ENCODE results near the gene EPS8.

EPS8 gene

DNA sequence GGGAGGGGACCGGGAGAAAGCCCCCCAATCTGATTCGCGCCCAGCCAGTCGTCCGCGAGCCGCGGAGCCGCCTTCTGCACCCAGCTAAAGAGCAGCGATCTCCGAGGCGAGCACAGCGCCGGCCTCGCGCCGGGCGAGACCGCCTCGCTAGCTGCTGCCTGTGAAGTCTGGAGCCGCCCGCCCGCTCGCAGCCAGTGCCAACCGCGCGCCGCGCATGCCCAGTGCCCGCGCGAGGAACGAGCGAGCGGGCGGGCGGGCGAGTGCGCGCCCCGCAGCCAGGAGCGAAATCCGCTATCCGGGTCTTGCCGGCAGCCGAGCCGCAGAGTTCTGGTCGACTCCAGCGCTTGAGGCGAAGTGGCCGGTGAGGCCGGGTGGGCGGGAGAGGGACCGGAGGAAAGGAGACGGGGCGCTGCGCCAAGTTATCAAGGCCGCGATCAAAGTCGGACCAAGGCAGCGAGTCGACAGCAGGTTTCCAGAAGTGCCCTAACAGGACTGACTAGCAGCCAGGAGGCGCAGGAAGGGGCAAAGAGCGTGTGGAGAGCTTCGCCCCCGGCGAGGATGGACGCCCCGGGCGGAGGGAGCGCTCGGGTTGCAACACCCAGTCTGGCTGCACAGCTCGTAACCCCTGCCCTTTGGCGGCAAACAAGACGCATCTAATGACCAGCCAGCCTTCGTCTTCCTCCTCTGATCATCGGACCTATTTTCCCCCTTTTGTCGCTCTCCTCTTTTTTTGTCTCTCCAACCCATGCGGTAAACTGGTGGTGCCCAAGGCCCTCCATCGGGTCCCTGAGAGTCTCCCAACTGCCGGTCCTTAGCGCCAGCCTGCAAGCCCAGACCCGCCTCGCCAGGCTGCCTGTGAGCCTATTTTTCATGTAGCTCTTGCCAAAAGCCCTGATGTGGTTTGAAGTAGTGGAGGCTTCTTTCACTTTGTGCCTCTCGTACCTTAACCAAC is at the start of gene EPS8:
TSS of gene EPS8 (minus strand) at position 169 of the 952 bp plus-strand sequence. CDS start 106,437 bp downstream, outside the sequence.
- TF ChIP-seq, protein P1, sequence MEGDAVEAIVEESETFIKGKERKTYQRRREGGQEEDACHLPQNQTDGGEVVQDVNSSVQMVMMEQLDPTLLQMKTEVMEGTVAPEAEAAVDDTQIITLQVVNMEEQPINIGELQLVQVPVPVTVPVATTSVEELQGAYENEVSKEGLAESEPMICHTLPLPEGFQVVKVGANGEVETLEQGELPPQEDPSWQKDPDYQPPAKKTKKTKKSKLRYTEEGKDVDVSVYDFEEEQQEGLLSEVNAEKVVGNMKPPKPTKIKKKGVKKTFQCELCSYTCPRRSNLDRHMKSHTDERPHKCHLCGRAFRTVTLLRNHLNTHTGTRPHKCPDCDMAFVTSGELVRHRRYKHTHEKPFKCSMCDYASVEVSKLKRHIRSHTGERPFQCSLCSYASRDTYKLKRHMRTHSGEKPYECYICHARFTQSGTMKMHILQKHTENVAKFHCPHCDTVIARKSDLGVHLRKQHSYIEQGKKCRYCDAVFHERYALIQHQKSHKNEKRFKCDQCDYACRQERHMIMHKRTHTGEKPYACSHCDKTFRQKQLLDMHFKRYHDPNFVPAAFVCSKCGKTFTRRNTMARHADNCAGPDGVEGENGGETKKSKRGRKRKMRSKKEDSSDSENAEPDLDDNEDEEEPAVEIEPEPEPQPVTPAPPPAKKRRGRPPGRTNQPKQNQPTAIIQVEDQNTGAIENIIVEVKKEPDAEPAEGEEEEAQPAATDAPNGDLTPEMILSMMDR (IDR thresholded peaks at IDR 0.05) = 0 out of 2 replicates have a peak, but pooled peaks have one; percentile 1
- no peak for TF ChIP-seq ZFX (IDR thresholded peaks at IDR 0.05; ENCODE audit: borderline replicate concordance)
- peak within 1 kb of the TSS; percentile 92 for H3K27ac ChIP-seq

DNA sequence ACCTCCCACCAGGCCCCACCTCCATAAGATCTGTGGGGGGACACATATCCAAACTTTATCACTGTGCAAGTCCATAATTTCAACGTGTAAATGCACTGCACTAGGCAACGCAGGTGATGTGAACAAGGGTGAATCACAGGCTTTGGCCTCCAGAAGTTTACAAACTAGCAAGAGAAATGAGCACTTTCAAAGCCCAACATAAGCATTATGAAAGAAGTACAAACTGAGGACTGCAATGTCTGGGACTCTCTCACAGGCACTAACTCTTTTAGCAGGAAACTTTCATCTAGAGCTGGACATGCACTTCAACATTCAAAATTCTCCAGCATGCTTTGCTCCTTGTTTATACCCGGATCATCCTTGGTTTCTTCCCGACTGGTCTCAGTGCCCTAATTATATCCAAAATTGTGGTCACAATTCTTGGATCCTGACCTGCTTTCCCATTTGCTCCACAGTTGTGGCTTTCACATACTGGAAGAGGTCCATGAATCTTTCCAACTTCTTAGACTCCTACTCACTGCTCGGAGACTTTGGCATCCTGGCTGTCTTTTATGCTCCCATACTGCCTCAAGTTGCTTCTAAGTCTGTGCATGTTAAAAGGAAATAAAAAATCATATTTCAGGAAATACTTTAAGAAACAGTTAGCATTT is 48.1 kb upstream of the EPS8 start:
- H3K27ac ChIP-seq = no peak overlapping the region
- TF ChIP-seq, protein P1 (IDR thresholded peaks at IDR 0.05) = no peak
- TF ChIP-seq ZFX (IDR thresholded peaks at IDR 0.05; ENCODE audit: borderline replicate concordance) = no peak

GRCh38 chr12:15834575-15834974 is 45.4 kb upstream of the EPS8 start:
- no peak overlapping the region for H3K27ac ChIP-seq
- no peak for TF ChIP-seq ZFX (IDR thresholded peaks at IDR 0.05; ENCODE audit: borderline replicate concordance)

DNA sequence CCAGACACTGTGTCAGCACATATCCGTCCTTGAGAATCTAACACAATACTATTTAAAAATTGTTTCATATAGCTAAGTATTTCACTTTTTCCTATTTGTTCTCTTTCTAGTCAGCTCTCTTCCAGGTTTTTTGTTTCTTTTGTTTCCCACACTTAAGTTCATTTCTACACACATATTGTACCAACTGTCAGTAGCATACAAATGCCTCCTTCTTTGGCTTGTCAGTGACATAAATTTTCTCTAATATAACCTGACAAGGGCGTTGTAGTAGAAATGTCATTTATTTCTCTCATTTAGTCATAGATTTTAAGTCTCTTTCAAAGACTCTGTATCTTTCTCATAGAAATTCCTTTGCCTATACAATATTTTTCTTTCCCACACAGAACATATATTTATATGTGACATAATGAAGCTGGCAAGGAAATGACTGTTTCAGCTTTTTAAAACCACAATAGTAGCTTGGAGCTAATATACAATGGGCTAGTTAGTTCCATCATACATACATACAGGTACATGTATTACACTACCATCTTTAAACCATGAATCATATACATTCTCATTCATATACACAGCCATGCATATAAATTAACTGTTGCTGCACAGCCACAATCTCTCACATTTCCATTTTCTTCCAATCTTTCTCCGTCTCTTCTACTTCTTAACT is 42.3 kb upstream of the EPS8 start:
- TF ChIP-seq ZFX (IDR thresholded peaks at IDR 0.05; ENCODE audit: borderline replicate concordance) = no peak
- TF ChIP-seq, protein P1 (IDR thresholded peaks at IDR 0.05) = no peak
- H3K27ac ChIP-seq = no peak overlapping the region

DNA sequence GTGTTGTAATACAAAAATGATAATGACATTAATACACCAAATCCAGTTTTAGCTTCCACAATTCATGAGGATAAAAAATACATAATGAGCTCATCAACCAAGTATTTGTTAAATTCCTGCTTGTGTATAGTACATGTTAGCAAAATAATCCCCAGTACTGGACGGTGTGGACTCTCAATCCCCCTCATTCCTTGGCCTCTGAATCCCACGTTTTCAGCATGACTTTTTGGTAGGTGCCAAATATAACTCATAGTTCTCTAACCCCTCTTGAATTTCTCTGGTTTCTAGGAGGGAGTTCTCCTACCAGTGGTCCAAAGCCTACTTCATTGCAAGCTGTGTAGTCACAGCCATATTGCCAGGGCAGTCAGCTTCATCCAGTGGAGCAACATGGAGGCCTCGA is 41.4 kb upstream of the EPS8 start:
- no peak overlapping the region for H3K27ac ChIP-seq
- TF ChIP-seq, protein P1 (IDR thresholded peaks at IDR 0.05) = no peak
- no peak for TF ChIP-seq ZFX (IDR thresholded peaks at IDR 0.05; ENCODE audit: borderline replicate concordance)

DNA sequence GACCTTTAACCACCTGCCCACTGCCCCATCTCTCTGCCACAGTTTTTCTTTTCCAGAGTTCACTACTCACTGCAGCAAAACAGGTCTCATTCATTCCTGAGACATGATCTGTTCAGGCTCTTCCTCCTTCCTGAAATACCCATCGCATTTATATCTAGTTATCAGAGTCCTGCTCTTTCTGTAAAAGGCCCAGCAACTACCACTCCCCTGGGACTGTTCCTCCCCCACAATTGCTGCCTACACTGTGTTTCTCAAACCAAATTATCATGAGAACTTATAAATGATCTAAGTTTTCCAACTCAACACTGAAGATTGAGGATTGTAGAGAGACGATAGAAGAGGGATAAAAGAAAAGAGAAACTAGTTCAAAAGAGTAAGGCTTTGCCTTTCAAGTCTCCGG is 40.8 kb upstream of the EPS8 start:
- TF ChIP-seq ZFX (IDR thresholded peaks at IDR 0.05; ENCODE audit: borderline replicate concordance) = no peak
- TF ChIP-seq, protein P1 (IDR thresholded peaks at IDR 0.05) = no peak
- H3K27ac ChIP-seq = no peak overlapping the region

- H3K27ac ChIP-seq = no peak overlapping the region
- TF ChIP-seq, protein P1 (IDR thresholded peaks at IDR 0.05) = no peak
- no peak for TF ChIP-seq ZFX (IDR thresholded peaks at IDR 0.05; ENCODE audit: borderline replicate concordance)
Measured at GRCh38 chr12:15829255-15829654, 40.1 kb upstream of the EPS8 start.

Data from 22Rv1 (cell line).